GM19438 (cell line): ENCODE measurements around the gene NEIL3.

Experiments used
- ATAC-seq: cut with Tn5 transposase; IDR thresholded peaks from one replicate; pipeline ENCODE4 v1.9.1; 2021; ENCODE audit warnings: low read depth; ENCODE audit not compliant: unreplicated experiment

Gene NEIL3

GRCh38 chr4:177309522-177310371, at the start of gene NEIL3:
Gene NEIL3, plus strand, starts transcription at chr4:177309874. Its CDS starts 80 bp downstream, at chr4:177309954.
- peak; percentile 88 for ATAC-seq

- ATAC-seq: no peak
These were observed 45.9 kb upstream of the NEIL3 start for GRCh38 chr4:177263818-177264217.

GRCh38 chr4:177264788-177265422, 44.8 kb upstream of the NEIL3 start:
- no peak for ATAC-seq

GRCh38 chr4:177265729-177266128, 43.9 kb upstream of the NEIL3 start:
- no peak for ATAC-seq

GRCh38 chr4:177266506-177266905, 43.2 kb upstream of the NEIL3 start:
- ATAC-seq: no peak

- no peak for ATAC-seq
These were observed 41.8 kb upstream of the NEIL3 start for GRCh38 chr4:177267911-177268310.

- no peak for ATAC-seq
These were observed 38.6 kb upstream of the NEIL3 start for GRCh38 chr4:177271091-177271490.

- no peak for ATAC-seq
These were observed 37.5 kb upstream of the NEIL3 start for GRCh38 chr4:177271915-177272766.

- no peak for ATAC-seq
These were observed 33.7 kb upstream of the NEIL3 start for GRCh38 chr4:177275999-177276398.

- no peak for ATAC-seq
These were observed 28.2 kb upstream of the NEIL3 start for GRCh38 chr4:177281351-177281909.

- no peak for ATAC-seq
These were observed 27.3 kb upstream of the NEIL3 start for GRCh38 chr4:177282284-177282835.

GRCh38 chr4:177283167-177283566, 26.5 kb upstream of the NEIL3 start:
- ATAC-seq: no peak

- ATAC-seq: no peak
These were observed 23.7 kb upstream of the NEIL3 start for GRCh38 chr4:177285953-177286352.

- no peak for ATAC-seq
These were observed 22.4 kb upstream of the NEIL3 start for GRCh38 chr4:177287255-177287654.

- ATAC-seq: no peak
These were observed 21.3 kb upstream of the NEIL3 start for GRCh38 chr4:177288335-177288734.

- ATAC-seq: no peak
These were observed 18.9 kb upstream of the NEIL3 start for GRCh38 chr4:177290780-177291179.

GRCh38 chr4:177292171-177292570, 17.5 kb upstream of the NEIL3 start:
- ATAC-seq: no peak

GRCh38 chr4:177293208-177294033, 16.3 kb upstream of the NEIL3 start:
- no peak for ATAC-seq

- no peak for ATAC-seq
These were observed 11.8 kb upstream of the NEIL3 start for GRCh38 chr4:177297785-177298391.
